ENCODE data around the gene ARFRP1.

ARFRP1 gene

GRCh38 chr20:63707558-63708300, at the start of gene ARFRP1, which contains the start of gene ZGPAT:
Gene ARFRP1 (minus strand): TSS chr20:63707976. CDS start chr20:63707091, 885 bp downstream.
Gene ZGPAT (plus strand): TSS chr20:63708039. CDS start chr20:63708581, 542 bp downstream.
- DNase-seq: peak; percentile 90

GRCh38 chr20:63756648-63756991, 48.8 kb upstream of the ARFRP1 start:
- no peak for DNase-seq

GRCh38 chr20:63755933-63756647, 48.3 kb upstream of the ARFRP1 start:
- no peak for DNase-seq

GRCh38 chr20:63754008-63754407, 46.2 kb upstream of the ARFRP1 start:
- no peak for DNase-seq

- no peak for DNase-seq
Observed at GRCh38 chr20:63753381-63753780, 45.6 kb upstream of the ARFRP1 start.

GRCh38 chr20:63752411-63753101, 44.8 kb upstream of the ARFRP1 start:
- DNase-seq: no peak

GRCh38 chr20:63751471-63752271, 43.9 kb upstream of the ARFRP1 start:
- DNase-seq: no peak

GRCh38 chr20:63750807-63751470, 43.2 kb upstream of the ARFRP1 start:
- no peak for DNase-seq

GRCh38 chr20:63749597-63750508, 42.1 kb upstream of the ARFRP1 start:
- DNase-seq: no peak

- DNase-seq: no peak
Observed at GRCh38 chr20:63748934-63749270, 41.1 kb upstream of the ARFRP1 start.

- DNase-seq: no peak
Observed at GRCh38 chr20:63748070-63748933, 40.5 kb upstream of the ARFRP1 start.

GRCh38 chr20:63747622-63748069, 39.9 kb upstream of the ARFRP1 start:
- no peak for DNase-seq

- no peak for DNase-seq
Observed at GRCh38 chr20:63746751-63747315, 39.1 kb upstream of the ARFRP1 start.

- DNase-seq: no peak
Observed at GRCh38 chr20:63745961-63746731, 38.4 kb upstream of the ARFRP1 start.

GRCh38 chr20:63745424-63745805, 37.6 kb upstream of the ARFRP1 start:
- no peak for DNase-seq

- DNase-seq: no peak
Observed at GRCh38 chr20:63744574-63745423, 37.0 kb upstream of the ARFRP1 start.

GRCh38 chr20:63744158-63744557, 36.4 kb upstream of the ARFRP1 start:
- no peak for DNase-seq

Data from HCEC 1CT (cell line).